Spleen (tissue), 7 donors: Measurements from ENCODE around the gene EHD2.

Experiments
- POLR2A ChIP-seq, 3 donors: fragments of 450-650 bp; IDR thresholded peaks; one replicate each; pipeline ENCODE4 v1.5.1; 2017; ENCODE audit warnings: antibody characterized with exemption in 3 of 3, mild to moderate bottlenecking in 1 of 3
- TF ChIP-seq, protein P1 (sequence below), 11 experiments: fragments of 200-600 bp in 7 of 11; fragments of 450-650 bp in 4 of 11; sonication (generic) in 4 of 11; IDR thresholded peaks in 8 of 11; conservative IDR thresholded peaks in 3 of 11; 1 replicate in 7 of 11; 2 replicates in 4 of 11; pipeline versions ENCODE4 v1.4.0 to v1.8.0; 2016 to 2021; ENCODE audit warnings: antibody characterized with exemption in 11 of 11, inconsistent platforms in 4 of 11, mild to moderate bottlenecking in 1 of 11
- donor health status: DM: no; HTN: no; CAD: no; lungs with moderate emphysema.
- donor health status: DM: no; HTN: no; CAD: no.
- donor health status: DM: no; HTN: no; CAD: no.

DNA sequence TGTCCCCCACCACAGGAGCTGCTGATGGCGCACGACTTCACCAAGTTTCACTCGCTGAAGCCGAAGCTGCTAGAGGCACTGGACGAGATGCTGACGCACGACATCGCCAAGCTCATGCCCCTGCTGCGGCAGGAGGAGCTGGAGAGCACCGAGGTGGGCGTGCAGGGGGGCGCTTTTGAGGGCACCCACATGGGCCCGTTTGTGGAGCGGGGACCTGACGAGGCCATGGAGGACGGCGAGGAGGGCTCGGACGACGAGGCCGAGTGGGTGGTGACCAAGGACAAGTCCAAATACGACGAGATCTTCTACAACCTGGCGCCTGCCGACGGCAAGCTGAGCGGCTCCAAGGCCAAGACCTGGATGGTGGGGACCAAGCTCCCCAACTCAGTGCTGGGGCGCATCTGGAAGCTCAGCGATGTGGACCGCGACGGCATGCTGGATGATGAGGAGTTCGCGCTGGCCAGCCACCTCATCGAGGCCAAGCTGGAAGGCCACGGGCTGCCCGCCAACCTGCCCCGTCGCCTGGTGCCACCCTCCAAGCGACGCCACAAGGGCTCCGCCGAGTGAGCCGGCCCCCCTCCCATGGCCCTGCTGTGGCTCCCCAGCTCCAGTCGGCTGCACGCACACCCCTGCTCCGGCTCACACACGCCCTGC is 27.8 kb downstream of the EHD2 start:
- TF ChIP-seq POLR2A (IDR thresholded peaks at IDR 0.05), result no peak
- TF ChIP-seq, protein P1, sequence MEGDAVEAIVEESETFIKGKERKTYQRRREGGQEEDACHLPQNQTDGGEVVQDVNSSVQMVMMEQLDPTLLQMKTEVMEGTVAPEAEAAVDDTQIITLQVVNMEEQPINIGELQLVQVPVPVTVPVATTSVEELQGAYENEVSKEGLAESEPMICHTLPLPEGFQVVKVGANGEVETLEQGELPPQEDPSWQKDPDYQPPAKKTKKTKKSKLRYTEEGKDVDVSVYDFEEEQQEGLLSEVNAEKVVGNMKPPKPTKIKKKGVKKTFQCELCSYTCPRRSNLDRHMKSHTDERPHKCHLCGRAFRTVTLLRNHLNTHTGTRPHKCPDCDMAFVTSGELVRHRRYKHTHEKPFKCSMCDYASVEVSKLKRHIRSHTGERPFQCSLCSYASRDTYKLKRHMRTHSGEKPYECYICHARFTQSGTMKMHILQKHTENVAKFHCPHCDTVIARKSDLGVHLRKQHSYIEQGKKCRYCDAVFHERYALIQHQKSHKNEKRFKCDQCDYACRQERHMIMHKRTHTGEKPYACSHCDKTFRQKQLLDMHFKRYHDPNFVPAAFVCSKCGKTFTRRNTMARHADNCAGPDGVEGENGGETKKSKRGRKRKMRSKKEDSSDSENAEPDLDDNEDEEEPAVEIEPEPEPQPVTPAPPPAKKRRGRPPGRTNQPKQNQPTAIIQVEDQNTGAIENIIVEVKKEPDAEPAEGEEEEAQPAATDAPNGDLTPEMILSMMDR (IDR thresholded peaks at IDR 0.05 in 8 of 11, conservative IDR thresholded peaks at IDR 0.05 in 3 of 11), result no peak
